ENCODE data around the gene RMP24.
A peak's percentile ranks its signal among the peaks of the same experiment; 100 is the strongest.
"Not testable (repeated sequence)": the region's sequence is repeated elsewhere in the genome, so short reads cannot be mapped to it uniquely, and the experiment has no call there.

The RMP24 gene

DNA sequence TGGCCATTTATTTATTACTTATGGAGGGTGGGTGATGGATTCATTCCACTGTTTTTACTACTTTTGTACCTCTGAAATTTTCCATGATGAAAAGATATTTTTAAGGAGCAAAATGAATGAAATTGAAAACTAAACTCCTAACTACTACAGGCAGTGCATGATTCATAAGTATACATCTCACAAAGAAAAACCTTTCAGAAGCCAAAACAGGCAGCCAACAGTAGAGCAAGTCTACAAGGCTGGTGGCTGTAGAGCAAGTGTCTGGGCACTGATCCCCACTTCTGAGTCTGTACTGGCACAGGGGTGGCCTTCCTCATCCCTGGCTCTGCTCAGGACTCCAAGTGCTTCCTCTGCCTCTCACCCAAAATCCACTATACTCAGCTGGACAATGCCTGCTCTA lies 8.2 kb upstream of the RMP24 start:
- DNase-seq (ENCODE audit: low read depth in 4 of 4, low spot score in 2 of 4) = no peak

- DNase-seq (ENCODE audit: low read depth in 4 of 4, low spot score in 2 of 4) = not testable (repeated sequence)
Measured at GRCh38 chr18:35967866-35968265, 4.6 kb upstream of the RMP24 start.

GRCh38 chr18:35968278-35968880 lies 4.1 kb upstream of the RMP24 start:
- DNase-seq (ENCODE audit: low read depth in 4 of 4, low spot score in 2 of 4) = no peak

- DNase-seq (ENCODE audit: low read depth in 4 of 4, low spot score in 2 of 4) = no peak
Measured at GRCh38 chr18:35969676-35970075, 2.8 kb upstream of the RMP24 start.

DNA sequence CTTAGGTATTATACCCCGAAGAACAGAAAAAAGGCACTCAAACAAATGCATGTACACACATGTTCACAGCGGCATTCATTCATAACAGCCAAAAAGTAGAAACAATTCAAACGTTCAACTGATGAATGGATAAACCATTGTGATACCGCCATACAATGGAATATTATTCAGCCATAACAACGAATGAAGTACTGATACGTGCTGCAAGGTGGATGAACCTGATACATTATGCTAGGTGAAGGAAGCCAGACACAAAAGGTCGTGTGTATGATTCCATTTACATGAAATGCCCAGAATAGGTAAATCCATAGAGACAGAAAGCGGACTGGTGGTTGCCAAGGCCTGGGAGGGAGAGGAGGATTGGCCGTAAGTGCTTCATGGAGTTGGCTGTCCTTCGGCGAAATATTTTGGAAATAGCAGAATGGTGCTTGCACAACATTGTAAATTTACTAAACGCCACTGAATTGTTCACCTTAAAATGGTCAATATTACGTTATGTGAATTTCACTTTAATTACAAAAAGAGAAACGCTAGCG lies 750 bp upstream of the RMP24 start:
- peak in 2 of 4 donors; percentile 15 to 29 for DNase-seq (ENCODE audit: low read depth in 4 of 4, low spot score in 2 of 4)

GRCh38 chr18:35973650-35974049 lies 1.2 kb downstream of the RMP24 start:
- DNase-seq (ENCODE audit: low read depth in 4 of 4, low spot score in 2 of 4) = no peak

- DNase-seq (ENCODE audit: low read depth in 4 of 4, low spot score in 2 of 4) = no peak
Measured at GRCh38 chr18:35974181-35974580, 1.7 kb downstream of the RMP24 start.

- DNase-seq (ENCODE audit: low read depth in 4 of 4, low spot score in 2 of 4) = no peak
Measured at GRCh38 chr18:35979112-35979511, 6.6 kb downstream of the RMP24 start.

DNA sequence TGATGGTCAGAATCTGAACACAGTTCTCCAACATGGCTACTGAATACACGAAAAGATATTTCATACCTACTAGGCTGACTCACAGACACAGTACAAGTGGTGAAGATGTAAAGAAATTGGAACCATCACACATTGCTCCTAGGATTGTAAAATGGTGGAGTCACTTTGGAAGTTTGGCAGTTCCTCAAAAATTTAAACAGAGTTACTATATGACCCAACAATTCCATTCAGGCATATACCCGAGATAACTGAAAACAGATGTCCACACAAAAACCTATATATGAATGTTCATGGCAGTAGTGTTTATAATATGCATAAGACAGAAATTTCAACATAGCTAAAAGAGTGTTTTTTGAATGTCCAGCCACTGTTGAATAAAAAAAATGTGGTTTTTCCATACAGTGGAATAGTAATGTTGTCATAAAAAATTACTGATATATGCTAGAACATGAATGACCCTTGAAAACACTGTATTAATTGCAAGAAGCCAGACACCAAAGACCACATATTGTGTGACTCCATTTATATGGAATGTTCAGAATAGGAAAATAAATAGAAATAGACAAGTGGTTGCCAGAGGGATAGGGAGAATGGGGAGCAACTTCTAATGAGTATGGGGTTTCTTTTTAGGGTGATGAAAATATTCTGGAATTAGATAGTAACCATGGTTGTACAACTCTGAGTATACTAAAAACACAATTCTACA lies 10.1 kb downstream of the RMP24 start:
- no peak for DNase-seq (ENCODE audit: low read depth in 4 of 4, low spot score in 2 of 4)

GRCh38 chr18:35983147-35983546 lies 10.7 kb downstream of the RMP24 start:
- DNase-seq (ENCODE audit: low read depth in 4 of 4, low spot score in 2 of 4) = no peak

GRCh38 chr18:35983818-35984217 lies 11.3 kb downstream of the RMP24 start:
- no peak for DNase-seq (ENCODE audit: low read depth in 4 of 4, low spot score in 2 of 4)

DNA sequence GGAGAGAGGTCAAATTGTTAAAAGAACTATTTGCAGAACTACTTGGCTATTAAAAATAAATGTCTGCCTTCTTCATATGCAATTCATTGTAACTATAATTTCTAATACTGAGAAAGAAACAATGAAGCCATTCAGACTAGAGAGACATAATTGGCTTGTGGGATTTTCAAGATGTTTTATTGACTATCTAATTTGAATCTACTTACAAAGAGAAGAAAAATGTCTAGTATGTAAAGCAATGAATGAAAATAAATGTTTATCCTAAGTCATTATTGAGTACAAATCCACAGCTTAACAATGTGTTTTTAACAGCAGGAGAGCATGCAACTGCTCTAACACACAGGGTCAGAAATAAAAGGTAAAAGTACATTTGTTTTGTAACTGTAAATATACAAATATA lies 19.2 kb downstream of the RMP24 start:
- DNase-seq (ENCODE audit: low read depth in 4 of 4, low spot score in 2 of 4) = no peak

DNA sequence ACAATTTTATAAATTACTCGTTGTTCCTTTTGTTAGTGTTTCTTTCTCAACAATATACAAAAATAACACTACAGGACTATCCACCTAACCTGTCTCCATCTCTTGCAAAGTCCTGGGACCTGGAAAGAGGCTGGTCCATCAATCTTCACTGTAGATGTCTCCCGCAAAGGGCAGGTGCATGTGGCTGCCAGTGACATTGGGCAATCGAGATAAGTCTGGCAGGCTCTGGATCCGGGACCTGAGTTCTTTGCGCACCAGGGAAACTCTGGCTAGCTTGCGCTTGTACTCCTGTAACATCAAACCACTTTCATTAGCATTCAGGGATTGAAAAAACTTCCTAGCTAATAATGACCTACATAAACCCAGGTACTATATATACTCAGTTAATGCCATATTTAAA lies 20.5 kb downstream of the RMP24 start:
- DNase-seq (ENCODE audit: low read depth in 4 of 4, low spot score in 2 of 4) = no peak

- DNase-seq (ENCODE audit: low read depth in 4 of 4, low spot score in 2 of 4) = no peak
Measured at GRCh38 chr18:35998967-35999366, 26.5 kb downstream of the RMP24 start.

- no peak for DNase-seq (ENCODE audit: low read depth in 4 of 4, low spot score in 2 of 4)
Measured at GRCh38 chr18:35999925-36000324, 27.4 kb downstream of the RMP24 start.

GRCh38 chr18:36006997-36007396 lies 34.5 kb downstream of the RMP24 start:
- no peak for DNase-seq (ENCODE audit: low read depth in 4 of 4, low spot score in 2 of 4)

DNA sequence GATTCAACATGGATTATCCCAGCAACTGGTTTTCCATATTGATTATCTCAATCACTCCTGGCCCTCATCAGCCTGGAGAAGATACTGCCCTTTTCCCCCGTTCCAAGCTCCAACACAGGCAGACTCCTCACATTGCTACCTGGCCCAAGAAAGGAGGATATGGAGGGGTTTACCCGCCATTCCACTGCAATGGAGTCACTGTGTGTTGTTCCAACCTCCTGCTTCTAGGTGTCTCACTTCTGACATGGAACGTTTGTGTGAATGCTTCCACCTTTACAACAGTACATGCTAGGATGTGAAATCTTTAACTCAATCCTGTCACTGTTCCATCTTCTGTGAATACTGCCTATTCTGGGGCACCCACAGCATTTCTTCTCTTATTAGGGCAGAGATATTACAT lies 36.7 kb downstream of the RMP24 start:
- no peak for DNase-seq (ENCODE audit: low read depth in 4 of 4, low spot score in 2 of 4)

- DNase-seq (ENCODE audit: low read depth in 4 of 4, low spot score in 2 of 4) = no peak
Measured at GRCh38 chr18:36012891-36013290, 40.4 kb downstream of the RMP24 start.

DNA sequence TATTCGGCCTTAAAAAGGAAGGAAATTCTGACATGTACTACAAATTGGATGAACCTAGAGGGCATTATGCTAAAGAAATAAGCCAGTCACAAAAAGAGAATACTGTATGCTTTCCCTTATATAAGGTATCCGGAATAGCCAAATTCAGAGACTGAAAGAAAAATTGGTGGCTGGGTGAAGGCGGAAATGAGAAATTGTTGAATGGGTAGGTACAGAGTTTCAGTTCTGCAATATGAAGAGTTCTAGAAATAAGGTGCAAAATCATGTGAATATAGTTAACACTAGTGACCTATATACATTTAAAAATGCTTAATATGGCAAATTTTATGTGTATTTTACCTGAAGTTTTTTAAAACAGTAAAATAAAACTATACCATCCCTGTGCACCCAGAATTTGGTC lies 43.1 kb downstream of the RMP24 start:
- no peak for DNase-seq (ENCODE audit: low read depth in 4 of 4, low spot score in 2 of 4)

GRCh38 chr18:36017232-36017631 lies 44.8 kb downstream of the RMP24 start:
- no peak for DNase-seq (ENCODE audit: low read depth in 4 of 4, low spot score in 2 of 4)

DNA sequence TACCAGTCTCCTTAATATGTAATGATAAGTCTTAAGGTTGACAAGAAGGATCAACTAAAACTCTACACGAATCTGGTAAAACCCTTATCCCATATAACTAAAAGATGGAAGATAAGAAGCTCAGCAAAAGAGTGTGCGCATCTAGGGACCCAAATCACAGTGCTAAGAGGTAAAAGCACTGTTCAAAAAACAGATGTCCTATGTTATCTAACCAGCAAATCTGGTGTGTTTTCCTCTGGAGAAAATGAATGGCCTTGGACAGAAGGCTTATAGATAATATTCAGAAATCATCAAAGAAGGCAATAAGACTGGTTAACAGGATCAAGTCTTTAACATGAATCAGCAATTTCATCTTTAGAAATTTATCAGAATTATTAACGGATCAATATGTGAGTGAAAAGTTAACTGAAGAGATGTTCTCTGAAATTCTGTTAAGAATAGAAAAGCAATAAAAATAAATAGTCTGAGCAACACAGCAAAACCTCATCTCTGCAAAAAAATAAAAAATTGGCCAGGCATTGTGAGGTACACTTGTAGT lies 47.8 kb downstream of the RMP24 start:
- no peak for DNase-seq (ENCODE audit: low read depth in 4 of 4, low spot score in 2 of 4)

DNA sequence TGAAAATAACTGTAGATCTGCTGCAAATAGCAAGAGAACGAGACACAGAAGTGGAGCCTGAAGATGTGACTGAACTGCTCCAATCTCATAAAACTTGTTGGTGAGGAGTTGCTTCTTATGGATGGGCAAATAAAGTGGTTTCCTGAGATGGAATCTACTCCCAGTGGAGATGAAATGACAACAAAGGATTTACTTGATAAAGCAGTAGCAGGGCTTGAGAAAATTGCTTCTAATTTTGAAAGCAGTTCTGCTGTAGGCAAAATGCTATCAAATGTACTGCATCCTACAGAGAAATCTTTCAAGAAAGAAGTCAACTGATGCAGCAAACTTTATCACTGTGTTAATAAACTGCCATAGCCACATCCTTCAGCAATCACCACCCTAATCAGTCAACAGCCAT lies 50.9 kb downstream of the RMP24 start:
- no peak for DNase-seq (ENCODE audit: low read depth in 4 of 4, low spot score in 2 of 4)

All from left renal cortex interstitium (tissue), 4 donors.